ENCODE data around the gene THAP11.

THAP11 gene

GRCh38 chr16:67811899-67812298 is 30.2 kb upstream of the THAP11 start:
- Histone ChIP-seq H3K27ac (replicated peaks) (no peak overlapping the region), H3K4me3 (replicated peaks; ENCODE audit: insufficient read depth, low read length) (no peak overlapping the region), H3K27me3 (ENCODE audit: insufficient read depth, poor library complexity, severe bottlenecking) (no peaks in the 10 kb centered on the region)
- TF ChIP-seq POLR2AphosphoS5 (IDR thresholded peaks at IDR 0.05; ENCODE audit: low read depth) (no peak), SPI1 (IDR thresholded peaks at IDR 0.05; ENCODE audit: borderline replicate concordance, low read depth) (no peak)
- DNase-seq (ENCODE audit: low read depth in 1 of 2, low spot score in 1 of 2): no peak

DNA sequence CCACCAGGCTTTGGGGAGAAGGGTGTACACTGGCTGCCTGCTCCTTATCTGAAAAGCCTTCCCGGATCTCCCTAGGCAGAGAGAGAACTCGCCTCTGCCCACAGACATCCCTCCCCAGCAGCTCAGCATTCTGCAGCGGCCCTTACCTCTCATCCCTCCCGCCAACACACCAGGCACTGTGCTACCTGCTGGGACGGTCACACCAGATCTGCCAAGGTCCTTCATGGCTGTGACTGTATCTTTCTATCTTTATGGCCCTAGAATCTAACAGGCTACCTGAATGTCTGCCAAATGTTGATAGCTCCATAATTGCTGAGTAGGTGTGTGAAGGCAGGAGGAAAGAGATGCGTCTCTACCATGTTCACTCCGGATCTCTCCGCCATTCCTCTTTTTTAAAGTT is 27.6 kb upstream of the THAP11 start:
- TF ChIP-seq, protein P1, sequence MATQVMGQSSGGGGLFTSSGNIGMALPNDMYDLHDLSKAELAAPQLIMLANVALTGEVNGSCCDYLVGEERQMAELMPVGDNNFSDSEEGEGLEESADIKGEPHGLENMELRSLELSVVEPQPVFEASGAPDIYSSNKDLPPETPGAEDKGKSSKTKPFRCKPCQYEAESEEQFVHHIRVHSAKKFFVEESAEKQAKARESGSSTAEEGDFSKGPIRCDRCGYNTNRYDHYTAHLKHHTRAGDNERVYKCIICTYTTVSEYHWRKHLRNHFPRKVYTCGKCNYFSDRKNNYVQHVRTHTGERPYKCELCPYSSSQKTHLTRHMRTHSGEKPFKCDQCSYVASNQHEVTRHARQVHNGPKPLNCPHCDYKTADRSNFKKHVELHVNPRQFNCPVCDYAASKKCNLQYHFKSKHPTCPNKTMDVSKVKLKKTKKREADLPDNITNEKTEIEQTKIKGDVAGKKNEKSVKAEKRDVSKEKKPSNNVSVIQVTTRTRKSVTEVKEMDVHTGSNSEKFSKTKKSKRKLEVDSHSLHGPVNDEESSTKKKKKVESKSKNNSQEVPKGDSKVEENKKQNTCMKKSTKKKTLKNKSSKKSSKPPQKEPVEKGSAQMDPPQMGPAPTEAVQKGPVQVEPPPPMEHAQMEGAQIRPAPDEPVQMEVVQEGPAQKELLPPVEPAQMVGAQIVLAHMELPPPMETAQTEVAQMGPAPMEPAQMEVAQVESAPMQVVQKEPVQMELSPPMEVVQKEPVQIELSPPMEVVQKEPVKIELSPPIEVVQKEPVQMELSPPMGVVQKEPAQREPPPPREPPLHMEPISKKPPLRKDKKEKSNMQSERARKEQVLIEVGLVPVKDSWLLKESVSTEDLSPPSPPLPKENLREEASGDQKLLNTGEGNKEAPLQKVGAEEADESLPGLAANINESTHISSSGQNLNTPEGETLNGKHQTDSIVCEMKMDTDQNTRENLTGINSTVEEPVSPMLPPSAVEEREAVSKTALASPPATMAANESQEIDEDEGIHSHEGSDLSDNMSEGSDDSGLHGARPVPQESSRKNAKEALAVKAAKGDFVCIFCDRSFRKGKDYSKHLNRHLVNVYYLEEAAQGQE (IDR thresholded peaks at IDR 0.05; ENCODE audit: insufficient replicate concordance, low read depth): no peak
- DNase-seq (ENCODE audit: low read depth in 1 of 2, low spot score in 1 of 2): no peak
- no peak overlapping the region for H3K4me3 ChIP-seq (replicated peaks; ENCODE audit: insufficient read depth, low read length)
- H3K27me3 ChIP-seq (ENCODE audit: insufficient read depth, poor library complexity, severe bottlenecking): no peaks in the 10 kb centered on the region
- no peak overlapping the region for H3K27ac ChIP-seq (replicated peaks)

GRCh38 chr16:67820608-67821259 is 21.4 kb upstream of the THAP11 start:
- no peaks in the 10 kb centered on the region for H3K27me3 ChIP-seq (ENCODE audit: insufficient read depth, poor library complexity, severe bottlenecking)
- TF ChIP-seq POLR2AphosphoS5 (IDR thresholded peaks at IDR 0.05; ENCODE audit: low read depth) (no peak), SPI1 (IDR thresholded peaks at IDR 0.05; ENCODE audit: borderline replicate concordance, low read depth) (no peak), GABPA (IDR thresholded peaks at IDR 0.05; ENCODE audit: low read depth) (no peak), CTCF (IDR thresholded peaks at IDR 0.05; ENCODE audit: insufficient read depth, low read length) (no peak)
- TF ChIP-seq, protein P1 (IDR thresholded peaks at IDR 0.05; ENCODE audit: insufficient replicate concordance, low read depth): no peak
- no peak for DNase-seq (ENCODE audit: low read depth in 1 of 2, low spot score in 1 of 2)
- no peak overlapping the region for H3K4me3 ChIP-seq (replicated peaks; ENCODE audit: insufficient read depth, low read length)
- H3K27ac ChIP-seq (replicated peaks): no peak overlapping the region

GRCh38 chr16:67822511-67822910 is 19.6 kb upstream of the THAP11 start:
- no peak for TF ChIP-seq CTCF (IDR thresholded peaks at IDR 0.05; ENCODE audit: insufficient read depth, low read length)
- TF ChIP-seq POLR2AphosphoS5 (IDR thresholded peaks at IDR 0.05; ENCODE audit: low read depth): no peak
- no peak for TF ChIP-seq GABPA (IDR thresholded peaks at IDR 0.05; ENCODE audit: low read depth)
- no peak for TF ChIP-seq SPI1 (IDR thresholded peaks at IDR 0.05; ENCODE audit: borderline replicate concordance, low read depth)
- TF ChIP-seq, protein P1 (IDR thresholded peaks at IDR 0.05; ENCODE audit: insufficient replicate concordance, low read depth): no peak
- no peak overlapping the region for H3K4me3 ChIP-seq (replicated peaks; ENCODE audit: insufficient read depth, low read length)
- H3K27ac ChIP-seq (replicated peaks): no peak overlapping the region
- H3K27me3 ChIP-seq (ENCODE audit: insufficient read depth, poor library complexity, severe bottlenecking): no peaks in the 10 kb centered on the region
- no peak for DNase-seq (ENCODE audit: low read depth in 1 of 2, low spot score in 1 of 2)

Measured in HL-60 (cell line).